HG03175 (cell line): Measurements from ENCODE around the gene AIFM3.
"Not testable (repeated sequence)": the region's sequence is repeated elsewhere in the genome, so short reads cannot be mapped to it uniquely, and the experiment has no call there.

ENCODE experiments used
- ATAC-seq: cut with Tn5 transposase; IDR thresholded peaks from one replicate; pipeline ENCODE4 v1.9.1; 2021; ENCODE audit warnings: mild to moderate bottlenecking, moderate library complexity; ENCODE audit not compliant: unreplicated experiment

The AIFM3 gene

DNA sequence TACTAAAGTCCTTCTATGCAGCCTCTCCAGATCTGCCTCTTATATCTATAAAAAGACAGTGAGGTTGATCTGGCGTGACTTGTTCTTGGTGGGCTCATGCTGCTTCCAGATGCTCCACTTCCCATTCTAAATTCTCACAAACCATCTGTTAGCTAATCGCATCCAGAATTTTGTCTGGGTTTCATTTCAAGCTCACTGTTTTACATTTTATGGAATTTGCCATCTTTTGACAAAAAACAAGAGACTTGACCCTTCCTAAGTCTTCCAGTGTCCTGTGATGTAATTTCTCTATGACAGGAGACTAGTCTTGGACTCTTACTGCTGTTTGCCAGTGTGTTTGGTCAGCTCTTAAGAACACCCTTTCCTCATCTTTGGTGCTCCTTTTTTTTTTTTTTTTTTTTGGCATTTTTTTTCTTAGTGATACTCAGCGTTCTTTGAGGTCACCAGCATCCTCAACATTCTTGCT lies 26.8 kb upstream of the AIFM3 start:
- no peak for ATAC-seq

DNA sequence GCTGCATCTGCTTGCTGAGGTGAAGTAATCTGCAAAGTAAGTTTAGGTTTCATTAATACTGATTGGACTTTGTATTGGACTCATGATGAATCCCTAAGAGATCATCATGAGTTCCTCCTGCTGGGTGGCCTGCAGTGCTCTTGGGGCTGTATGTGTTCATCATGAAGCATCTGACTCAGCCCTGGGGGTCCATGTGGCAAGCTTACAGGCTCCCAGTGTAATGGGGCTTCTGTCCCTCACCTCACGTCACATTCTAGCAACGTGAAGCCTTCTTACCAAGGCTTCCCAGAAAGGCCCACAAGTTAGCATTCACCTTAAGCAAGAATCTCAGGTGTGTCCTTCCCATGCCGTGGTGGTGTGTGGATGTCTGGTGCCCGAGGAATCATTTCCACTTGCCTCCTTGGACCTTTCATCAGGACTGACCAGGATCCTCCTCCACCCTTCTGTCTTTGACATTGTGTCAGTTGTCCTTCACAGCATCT lies 26.1 kb upstream of the AIFM3 start:
- no peak for ATAC-seq

DNA sequence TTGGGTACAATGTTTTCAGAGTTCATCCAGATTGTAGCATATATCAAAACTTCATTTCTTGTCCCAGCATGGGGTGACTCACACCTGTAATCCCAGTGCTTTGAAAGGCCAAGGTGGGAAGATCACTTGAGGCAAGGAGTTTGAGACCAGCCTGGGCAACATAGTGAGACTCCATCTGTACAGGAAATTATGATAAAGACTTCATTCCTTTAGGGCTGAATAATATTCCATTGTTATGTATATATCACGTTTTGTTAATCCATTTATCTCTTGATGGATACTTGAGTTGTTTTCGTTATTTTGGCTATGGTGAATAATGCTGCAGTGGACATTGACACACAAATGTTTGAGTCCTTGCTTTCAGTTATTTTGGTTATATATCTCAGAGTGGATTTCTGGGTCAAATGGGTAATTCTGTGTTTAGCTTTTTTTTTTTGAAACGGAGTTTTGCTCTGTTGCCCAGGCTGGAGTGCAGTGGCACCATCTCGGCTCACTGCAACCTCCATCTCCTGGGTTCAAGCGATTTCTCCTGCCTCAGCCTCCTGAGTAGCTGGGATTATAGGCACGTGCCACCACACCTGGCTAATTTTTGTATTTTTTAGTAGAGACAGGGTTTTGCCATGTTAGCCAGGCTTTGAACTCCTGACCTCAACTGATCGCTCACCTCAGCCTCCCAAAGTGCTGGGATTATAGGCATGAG lies 24.7 kb upstream of the AIFM3 start:
- not testable (repeated sequence) for ATAC-seq

DNA sequence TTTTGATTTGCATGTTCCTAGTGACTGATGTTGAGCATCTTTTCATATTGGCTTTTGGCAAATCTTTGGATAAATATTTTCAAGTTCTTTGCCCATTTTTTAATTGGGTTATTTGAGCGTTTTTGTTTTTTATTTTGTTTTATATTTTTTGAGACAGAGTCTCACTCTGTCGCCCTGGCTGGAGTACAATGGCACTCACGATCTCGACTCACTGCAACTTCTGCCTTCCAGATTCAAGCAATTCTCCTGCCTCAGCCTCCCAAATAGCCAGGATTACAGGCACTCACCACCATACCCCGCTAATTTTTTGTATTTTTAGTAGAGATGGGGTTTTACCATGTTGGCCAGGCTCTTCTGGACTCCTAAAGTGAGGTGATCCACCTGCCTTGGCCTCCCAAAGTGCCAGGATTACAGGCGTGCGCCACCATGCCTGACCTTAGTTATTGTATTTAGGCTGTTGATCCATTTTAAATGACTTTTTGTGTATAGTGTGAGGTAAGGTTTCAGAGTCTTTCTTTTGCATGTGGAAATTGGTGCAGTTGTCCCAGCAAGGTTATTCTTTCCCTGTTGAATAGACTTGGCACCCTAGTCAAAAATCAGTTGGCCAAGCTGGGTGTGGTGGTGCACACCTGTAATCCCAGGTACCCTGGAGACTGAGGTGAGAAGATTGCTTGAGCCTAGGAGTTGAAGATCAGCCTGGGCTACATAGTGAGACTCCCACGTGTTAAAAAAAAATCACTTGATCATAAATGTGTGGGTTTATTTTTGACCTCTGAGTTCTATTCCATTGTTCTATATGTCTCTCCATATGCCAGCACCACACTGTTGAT lies 23.7 kb upstream of the AIFM3 start:
- no peak for ATAC-seq

DNA sequence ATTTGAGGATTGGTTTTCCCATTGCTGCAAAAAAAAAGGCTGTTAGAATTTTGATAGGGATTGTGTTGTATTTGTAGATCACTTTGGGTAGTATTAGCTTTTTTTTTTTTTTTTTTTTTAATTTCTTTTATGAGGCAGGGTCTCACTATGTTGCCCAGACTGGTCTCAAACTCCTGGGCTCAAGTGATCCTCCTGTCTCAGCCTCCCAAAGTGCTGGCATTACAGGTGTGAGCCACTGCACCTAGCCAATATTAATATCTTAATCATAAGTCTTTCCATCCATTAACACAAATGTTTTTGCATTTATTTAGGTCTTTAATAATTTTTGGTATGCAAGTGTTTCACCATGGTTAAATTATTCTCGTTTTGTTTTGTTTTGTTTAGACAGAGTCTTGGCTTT lies 23.0 kb upstream of the AIFM3 start:
- ATAC-seq: no peak

DNA sequence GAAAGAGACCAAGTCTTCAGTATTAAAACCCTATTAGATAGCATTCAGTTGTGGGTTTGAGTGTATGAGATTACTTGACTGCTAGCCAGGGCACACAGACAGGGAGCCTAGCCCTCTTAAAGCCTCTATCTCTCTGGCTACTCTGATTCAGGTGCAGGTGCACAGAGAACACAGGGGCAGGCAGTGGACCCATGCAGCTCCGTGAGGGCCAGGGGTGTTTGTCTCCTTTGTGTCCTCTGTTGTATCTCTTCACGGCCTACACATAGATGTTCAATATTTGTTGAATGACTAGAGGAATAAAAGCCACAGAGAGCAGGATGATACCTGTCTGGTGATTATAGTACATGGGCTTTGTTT lies 21.5 kb upstream of the AIFM3 start:
- ATAC-seq: no peak

DNA sequence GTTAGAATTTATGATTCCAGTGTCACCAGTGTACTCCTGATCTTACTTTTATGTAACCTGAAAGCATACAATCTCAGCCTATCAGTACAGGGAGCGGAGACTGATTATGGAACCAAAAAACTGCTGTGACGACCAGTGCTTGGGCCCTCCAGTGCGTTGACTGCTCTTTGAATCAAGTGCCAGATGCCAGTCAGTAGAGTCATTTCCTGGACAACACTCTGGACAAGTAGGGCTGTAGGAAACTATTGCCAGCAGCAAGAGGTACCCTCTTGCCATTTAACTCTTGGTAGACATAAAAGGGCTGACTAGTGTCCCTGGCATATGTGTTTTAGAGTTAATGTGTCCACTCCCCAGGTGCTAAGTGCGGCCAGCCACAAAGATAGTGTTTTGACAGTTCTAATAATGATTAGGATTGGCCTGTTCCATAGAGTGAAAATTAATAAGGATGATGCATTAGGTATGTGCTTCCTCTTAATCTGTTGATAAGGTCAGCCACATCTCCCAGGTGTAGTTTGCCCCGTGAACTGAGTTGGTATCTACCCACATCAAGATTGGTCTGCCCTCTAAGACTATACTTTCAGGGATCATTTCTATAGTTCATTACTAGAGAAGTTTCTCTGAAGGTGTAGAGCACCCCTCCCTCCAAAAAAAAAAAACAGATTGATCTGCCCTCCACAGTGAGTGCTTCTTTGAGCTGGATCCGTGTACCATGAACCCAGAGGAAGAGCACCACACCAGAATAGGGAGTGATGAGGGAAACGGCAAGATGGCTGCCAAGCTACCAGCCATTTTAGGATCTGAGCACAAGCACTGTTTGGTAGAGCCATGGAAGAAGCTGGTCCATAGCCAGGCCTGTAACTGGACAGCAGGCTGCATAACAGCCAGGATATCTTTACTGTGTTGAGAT lies 20.7 kb upstream of the AIFM3 start:
- ATAC-seq: no peak

DNA sequence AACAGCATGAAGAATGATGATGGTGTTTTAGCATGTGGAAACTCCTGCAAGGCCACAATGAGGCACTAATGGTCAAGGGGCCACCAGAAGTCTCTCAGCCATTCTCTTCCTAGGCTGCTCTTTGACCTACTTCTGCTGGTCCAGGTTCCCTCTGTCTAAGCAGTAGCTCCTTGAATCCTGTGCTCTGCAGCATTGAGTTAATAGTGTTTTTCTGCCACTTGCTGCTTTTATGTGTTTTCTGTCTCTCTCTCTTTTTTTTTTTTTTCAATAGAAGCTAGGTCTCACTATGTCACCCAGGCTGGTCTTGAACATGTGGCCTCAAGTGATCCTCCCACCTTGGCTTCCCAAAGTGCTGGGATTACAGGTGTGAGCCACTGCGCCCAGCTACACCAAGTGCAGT lies 20.1 kb upstream of the AIFM3 start:
- no peak for ATAC-seq

DNA sequence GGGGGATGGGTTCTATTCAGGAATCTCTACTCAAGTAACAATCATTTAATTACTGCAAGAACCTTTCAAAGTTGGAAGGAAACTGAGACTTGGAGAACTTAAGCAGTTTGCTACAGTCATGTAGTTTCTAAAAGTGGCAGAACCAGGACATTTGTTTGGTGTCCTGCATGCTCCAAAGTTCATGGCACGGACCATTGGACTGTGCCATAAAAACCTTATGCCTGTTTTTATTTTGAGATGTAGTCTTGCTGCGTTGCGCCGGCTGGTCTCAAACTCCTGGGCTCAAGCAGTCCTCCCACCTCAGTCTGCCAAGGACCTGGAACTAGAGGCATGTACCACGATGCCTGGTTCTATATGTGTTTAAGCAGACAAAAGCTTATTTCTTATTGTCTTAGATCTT lies 18.6 kb upstream of the AIFM3 start:
- ATAC-seq: no peak

DNA sequence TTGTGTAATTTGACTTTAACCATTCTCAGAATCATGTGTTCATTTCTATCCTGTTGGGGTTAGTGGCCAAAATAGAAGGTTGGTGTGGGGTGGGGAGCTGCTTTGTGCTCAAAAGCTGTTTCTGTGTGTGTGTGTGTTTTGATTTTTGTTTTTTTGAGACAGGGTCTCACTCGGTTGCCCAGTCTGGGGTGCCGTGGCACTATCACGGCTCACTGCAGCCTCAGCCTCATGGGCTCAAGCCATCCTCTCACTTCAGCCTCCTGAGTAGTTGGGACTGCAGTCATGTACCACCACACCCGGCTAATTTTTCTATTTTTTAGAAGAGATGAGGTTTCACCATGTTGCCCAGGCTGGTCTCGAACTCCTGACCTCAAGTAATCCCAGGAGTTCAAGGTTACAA lies 18.1 kb upstream of the AIFM3 start:
- no peak for ATAC-seq

DNA sequence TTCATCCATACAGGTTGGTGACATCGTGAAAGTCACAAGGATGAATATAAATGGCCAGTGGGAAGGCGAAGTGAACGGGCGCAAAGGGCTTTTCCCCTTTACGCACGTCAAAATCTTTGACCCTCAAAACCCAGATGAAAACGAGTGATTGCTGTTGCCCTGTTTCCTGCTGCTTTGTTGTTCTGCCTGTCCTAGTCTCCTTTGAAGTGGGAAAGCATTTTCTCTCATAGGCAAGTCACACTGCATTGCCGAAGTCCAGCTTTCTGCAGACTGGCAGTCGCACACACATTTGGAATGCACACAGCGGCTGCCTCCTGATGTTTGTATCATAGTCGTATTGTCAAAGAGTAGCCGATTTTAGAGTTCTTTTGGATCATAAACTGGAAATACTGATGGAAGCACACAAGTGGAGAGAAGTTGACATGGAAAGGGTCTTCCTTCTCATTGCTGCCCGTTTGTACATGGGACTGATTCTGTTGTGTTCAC lies 17.3 kb upstream of the AIFM3 start:
- no peak for ATAC-seq

DNA sequence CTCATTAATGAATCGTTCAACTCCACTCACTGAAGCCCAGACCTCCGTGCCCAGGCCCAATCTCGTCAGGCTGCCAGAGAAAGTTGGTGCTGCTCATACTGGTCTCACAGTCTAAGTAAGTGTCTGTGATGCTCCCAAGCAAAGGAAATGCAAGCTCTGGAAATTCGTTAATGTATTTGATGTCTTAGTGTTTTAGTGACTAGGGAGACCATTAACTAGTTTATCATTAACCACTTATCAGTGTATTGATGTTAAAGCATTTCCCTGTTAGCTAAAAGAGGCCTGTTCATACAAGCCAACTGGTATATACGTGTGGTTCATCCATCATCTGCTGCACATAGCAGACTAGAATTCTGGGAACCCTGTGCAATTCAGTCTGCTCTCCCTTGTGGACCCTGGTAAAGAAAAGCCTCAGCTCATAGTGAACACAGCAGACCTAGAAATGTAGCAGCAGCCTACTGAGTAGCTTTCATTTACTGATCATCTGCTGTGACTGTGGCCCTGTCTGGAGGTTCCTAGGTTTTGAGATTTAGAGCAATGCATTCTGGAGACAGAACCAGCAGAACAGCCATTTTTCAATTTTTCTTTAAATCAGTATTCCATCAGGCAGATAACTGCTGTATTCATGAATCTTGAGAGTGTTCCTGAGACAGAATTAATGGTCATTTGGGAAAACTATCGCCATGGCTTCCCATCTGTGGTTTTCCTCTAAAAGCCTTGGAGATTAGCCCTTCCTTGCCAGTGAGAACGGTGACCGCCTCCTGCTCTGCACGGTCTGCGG lies 15.7 kb upstream of the AIFM3 start:
- ATAC-seq: no peak

DNA sequence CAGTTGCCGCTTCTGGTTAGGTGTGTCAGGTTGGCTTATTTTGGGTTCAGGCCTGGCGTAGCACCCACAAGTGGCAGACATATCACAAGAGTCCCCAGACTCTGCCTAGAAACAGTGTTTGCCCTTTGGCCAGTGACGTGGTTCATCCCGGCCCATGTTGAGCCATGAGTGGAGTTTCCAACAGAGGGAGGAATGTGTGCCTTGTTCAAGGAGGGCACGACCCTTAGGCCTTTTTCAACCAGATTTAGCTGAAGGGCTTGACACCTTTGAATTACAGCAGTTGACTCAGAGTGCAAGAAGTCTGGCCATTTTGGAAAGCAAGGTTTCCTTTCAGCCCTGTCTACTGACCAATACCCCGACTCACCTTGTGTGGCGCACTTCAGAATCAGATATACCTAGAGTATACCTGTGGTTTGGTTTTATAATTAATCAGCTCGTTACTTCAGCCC lies 15.1 kb upstream of the AIFM3 start:
- no peak for ATAC-seq

DNA sequence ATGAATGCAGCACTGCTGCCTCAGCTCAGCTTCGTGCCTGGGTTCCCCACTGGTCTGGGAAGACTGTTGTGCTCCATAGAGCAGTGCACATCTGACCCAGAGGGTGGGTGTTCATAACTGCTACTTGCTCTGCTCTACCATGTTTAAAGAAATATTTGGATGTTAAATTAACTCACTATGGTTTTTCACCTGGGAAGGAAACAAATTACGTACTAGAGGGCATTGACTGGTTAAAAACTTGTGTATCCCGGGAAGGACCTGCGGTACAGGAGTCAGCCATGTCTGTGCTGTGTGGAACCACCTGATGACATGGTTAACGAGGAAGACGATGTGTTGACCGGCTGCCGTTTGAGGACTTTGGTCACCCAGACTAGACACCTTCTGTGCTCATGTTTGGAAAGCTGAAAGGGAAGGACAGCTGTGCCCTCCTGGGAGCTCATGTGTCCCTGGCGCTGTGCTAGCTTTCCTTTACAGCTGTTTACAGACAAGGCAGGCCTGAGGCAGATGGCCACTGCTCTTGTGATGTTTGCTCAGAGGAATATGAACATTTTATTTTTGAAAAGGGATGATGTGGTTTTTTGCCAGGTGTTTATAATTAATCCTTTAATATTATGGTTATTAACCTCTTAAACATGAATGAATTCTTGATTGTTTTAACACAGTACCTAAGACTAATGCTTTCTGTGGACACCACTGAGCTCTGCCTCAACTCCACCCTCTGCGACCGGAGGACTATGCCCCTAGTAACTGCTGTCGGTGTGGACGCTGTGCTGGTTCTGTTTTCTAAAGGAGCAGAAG lies 14.3 kb upstream of the AIFM3 start:
- no peak for ATAC-seq

DNA sequence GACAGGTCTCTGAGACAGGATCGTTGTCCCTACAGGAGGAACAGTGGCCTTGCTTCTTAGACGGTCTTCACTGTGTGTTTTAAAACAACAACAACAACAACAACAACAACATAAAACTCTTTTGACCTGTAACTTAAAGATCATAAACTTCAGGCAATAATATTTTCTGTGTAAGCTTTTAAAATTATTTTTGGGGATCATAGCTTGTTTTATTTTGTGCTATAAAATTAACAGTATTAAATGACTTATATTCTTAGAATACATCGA lies 13.8 kb upstream of the AIFM3 start:
- ATAC-seq: no peak

DNA sequence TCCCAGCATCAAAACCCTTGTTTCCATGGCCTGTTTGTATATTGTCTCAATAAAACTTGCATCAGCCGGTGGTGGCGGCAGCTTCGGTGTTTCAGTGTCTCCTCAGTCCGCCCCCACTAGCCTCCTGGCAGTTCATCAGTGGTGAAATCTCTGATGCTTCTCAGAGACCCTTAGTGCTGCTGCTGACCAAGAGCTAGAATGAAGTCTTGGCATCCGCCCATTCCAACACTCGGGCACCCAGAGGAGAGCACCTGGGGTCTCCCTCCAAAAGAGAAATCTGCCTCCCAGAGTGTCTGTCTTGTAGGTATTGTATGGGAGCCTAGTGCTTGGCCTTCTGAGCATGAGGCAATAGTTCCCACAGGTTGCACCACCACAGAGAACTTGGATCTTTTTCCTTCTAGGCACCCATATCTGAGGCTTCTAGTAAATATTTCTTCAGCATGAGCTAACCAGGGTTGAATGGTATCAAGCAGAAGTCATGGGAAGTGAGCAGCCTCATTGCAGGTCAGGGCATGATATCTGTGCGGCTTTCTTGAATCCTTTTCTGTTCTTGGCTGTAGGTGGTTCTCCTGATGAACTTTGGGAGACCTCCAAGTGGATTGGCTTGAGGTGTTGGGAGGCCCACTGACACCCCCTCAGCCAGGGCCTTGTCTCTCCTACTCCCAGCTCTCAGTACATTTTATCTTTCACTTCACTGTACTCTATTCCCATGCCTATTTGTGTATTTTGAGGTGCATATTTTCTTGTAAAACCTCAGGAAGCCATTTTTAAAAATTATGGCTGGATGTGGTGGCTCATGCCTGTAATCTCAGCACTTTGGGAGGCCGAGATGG lies 13.2 kb upstream of the AIFM3 start:
- ATAC-seq: no peak

DNA sequence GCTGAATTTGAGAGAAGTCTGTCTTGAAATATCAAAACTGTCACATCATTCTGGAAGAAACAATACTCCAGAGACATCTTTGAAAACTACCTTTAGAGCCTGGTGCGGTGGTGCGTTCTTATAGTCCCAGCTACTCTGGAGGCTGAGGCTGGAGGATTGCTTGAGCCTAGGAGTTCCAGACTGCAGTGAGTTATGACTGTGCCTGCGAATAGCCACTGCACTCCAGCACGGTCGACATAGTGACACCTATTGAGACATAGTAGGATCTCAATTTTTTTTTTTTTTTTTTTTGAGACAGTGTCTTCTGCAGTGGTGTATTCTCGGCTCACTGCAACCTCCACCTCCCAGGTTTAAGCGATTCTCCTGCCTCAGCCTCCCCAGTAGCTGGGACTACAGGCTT lies 11.5 kb upstream of the AIFM3 start:
- ATAC-seq: no peak

DNA sequence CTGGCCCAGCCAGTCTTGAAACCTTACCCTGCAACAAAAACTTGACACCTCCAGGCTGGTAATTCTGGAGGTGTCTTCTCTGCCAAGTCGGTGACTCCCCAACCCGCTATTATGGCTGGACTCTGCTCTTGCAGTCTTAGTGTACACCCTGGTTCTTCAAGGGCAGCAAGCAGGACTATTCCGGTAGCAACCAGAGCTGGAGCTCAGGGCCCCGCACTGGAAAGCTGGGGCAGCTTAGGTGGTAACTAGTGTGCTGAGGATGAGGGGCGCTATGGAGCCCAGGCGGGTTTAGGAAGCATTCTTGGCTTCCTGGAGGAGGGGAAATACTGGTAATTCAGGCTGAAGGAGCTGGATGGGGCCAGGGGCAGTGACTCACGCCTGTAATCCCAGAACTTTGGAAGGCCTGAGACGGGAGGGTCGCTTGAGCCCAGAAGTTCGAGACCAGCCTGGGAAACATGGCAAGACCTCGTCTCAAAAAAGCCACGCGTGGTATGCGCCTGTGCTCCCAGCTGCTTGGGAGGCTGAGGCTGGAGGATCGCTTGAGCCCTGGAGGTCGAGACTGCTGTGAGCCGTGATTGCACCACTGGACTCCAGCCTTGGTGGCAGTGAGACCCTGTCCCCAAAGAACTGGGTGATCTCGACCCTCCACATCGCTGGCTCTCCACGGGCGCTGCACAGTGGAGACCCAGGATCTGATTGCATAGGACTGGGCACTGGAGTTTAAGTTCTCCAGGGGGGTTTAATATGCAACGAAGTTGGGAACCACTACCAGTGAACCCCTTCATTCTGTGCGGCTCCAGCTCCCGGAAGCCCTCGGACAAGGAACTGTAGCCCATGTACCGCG lies 10.6 kb upstream of the AIFM3 start:
- ATAC-seq: no peak
